H9 (cell line): ENCODE measurements around the gene FGF9. TPM values are rescaled to one million over a fixed set of nuclear protein-coding genes. Genes with fewer than 3 reads are reported as not detected.

Experiments
- DNase-seq: peaks from one replicate; pipeline ENCODE4 v3.0.0-alpha.2; 2017
- H2AFZ ChIP-seq: one replicate; pipeline ENCODE4 v1.6.1; 2013; ENCODE audit warnings: mild to moderate bottlenecking, low read length, control low read depth, moderate library complexity
- H2AK5ac ChIP-seq: 2 replicates; pipeline ENCODE4 v1.6.1; 2013; ENCODE audit warnings: low read length, control low read depth, mixed read lengths; ENCODE audit not compliant: insufficient read length
- H2BK120ac ChIP-seq: one replicate; pipeline ENCODE4 v1.6.1; 2013; ENCODE audit warnings: low read depth, mild to moderate bottlenecking, low read length, control low read depth, inconsistent platforms; ENCODE audit not compliant: poor library complexity, severe bottlenecking
- H2BK12ac ChIP-seq: 2 replicates; pipeline ENCODE4 v1.6.1; 2013; ENCODE audit warnings: low read length, control low read depth, mixed read lengths, low read depth; ENCODE audit not compliant: insufficient read length
- H2BK15ac ChIP-seq: 2 replicates; pipeline ENCODE4 v1.6.1; 2013; ENCODE audit warnings: low read depth, low read length, control low read depth
- H2BK20ac ChIP-seq: one replicate; pipeline ENCODE4 v1.6.1; 2013; ENCODE audit warnings: low read depth, mild to moderate bottlenecking, low read length, control low read depth, inconsistent platforms; ENCODE audit not compliant: poor library complexity, severe bottlenecking
- H2BK5ac ChIP-seq: 2 replicates; pipeline ENCODE4 v1.6.1; 2013; ENCODE audit warnings: low read length, control low read depth, mixed read lengths; ENCODE audit not compliant: insufficient read length
- H3K14ac ChIP-seq: 2 replicates; pipeline ENCODE4 v1.6.1; 2013; ENCODE audit warnings: low read length, control low read depth; ENCODE audit not compliant: insufficient read depth
- H3K18ac ChIP-seq: 2 replicates; pipeline ENCODE4 v1.6.1; 2013; ENCODE audit warnings: low read depth, mild to moderate bottlenecking, mixed read lengths, low read length, control low read depth; ENCODE audit not compliant: insufficient read length
- H3K23ac ChIP-seq: 2 replicates; pipeline ENCODE4 v1.6.1; 2013; ENCODE audit warnings: low read length, control low read depth, mixed read lengths, low read depth; ENCODE audit not compliant: insufficient read length
- H3K23me2 ChIP-seq: 2 replicates; pipeline ENCODE4 v1.6.1; 2013; ENCODE audit warnings: low read depth, mild to moderate bottlenecking, mixed read lengths, low read length, control low read depth; ENCODE audit not compliant: insufficient read length, poor library complexity, severe bottlenecking
- H3K27ac ChIP-seq: 2 replicates; pipeline ENCODE4 v1.5.1; 2013; ENCODE audit warnings: low read length, control low read depth, mixed read lengths, low read depth; ENCODE audit not compliant: insufficient read length
- H3K27me3 ChIP-seq: 2 replicates; pipeline ENCODE4 v1.6.1; 2013; ENCODE audit warnings: low read length, control low read depth, inconsistent platforms; ENCODE audit not compliant: insufficient read depth
- H3K4ac ChIP-seq: 2 replicates; pipeline ENCODE4 v1.6.1; 2013; ENCODE audit warnings: low read depth, mild to moderate bottlenecking, control low read depth, inconsistent platforms, low read length, moderate library complexity
- H3K4me1 ChIP-seq: 2 replicates; pipeline ENCODE4 v1.6.1; 2013; ENCODE audit warnings: low read length, control low read depth, inconsistent platforms; ENCODE audit not compliant: insufficient read depth
- H3K4me2 ChIP-seq: 2 replicates; pipeline ENCODE4 v1.6.1; 2013; ENCODE audit warnings: low read length, control low read depth, mixed read lengths; ENCODE audit not compliant: insufficient read length, insufficient read depth
- H3K56ac ChIP-seq: 2 replicates; pipeline ENCODE4 v1.6.1; 2013; ENCODE audit warnings: low read depth, mild to moderate bottlenecking, mixed read lengths, low read length, control low read depth; ENCODE audit not compliant: insufficient read length
- H3K79me1 ChIP-seq: 2 replicates; pipeline ENCODE4 v1.6.1; 2013; ENCODE audit warnings: low read depth, mild to moderate bottlenecking, moderate library complexity, low read length, control low read depth, inconsistent platforms; ENCODE audit not compliant: insufficient read depth, poor library complexity, severe bottlenecking
- H3K79me2 ChIP-seq: 2 replicates; pipeline ENCODE4 v1.6.1; 2013; ENCODE audit warnings: low read length, control low read depth, inconsistent platforms; ENCODE audit not compliant: insufficient read depth
- H3K9ac ChIP-seq: 2 replicates; pipeline ENCODE4 v1.6.1; 2013; ENCODE audit warnings: low read length, control low read depth, mixed read lengths; ENCODE audit not compliant: insufficient read length; ENCODE audit errors: extremely low read depth
- H3K9me3 ChIP-seq: one replicate; pipeline ENCODE4 v1.6.1; 2013; ENCODE audit warnings: low read depth, low read length, inconsistent platforms; ENCODE audit not compliant: control insufficient read depth
- H3T11ph ChIP-seq: one replicate; pipeline ENCODE4 v1.6.1; 2013; ENCODE audit warnings: mild to moderate bottlenecking, low read length, control low read depth, inconsistent platforms
- H4K20me1 ChIP-seq: one replicate; pipeline ENCODE4 v1.6.1; 2013; ENCODE audit not compliant: control insufficient read depth, insufficient read length, insufficient read depth
- H4K5ac ChIP-seq: 2 replicates; pipeline ENCODE4 v1.6.1; 2013; ENCODE audit warnings: low read depth, mild to moderate bottlenecking, mixed read lengths, low read length, control low read depth; ENCODE audit not compliant: insufficient read length
- H4K8ac ChIP-seq: replicated peaks from 2 replicates; pipeline ENCODE4 v1.6.1; 2013; ENCODE audit warnings: low read length, control low read depth, mixed read lengths, low read depth; ENCODE audit not compliant: insufficient read length
- H4K91ac ChIP-seq: 2 replicates; pipeline ENCODE4 v1.6.1; 2013; ENCODE audit warnings: low read depth, mild to moderate bottlenecking, moderate library complexity, mixed read lengths, low read length, control low read depth; ENCODE audit not compliant: insufficient read length
- H3K27ac Mint-ChIP-seq, 3 experiments: 2 replicates in 2 of 3; 3 replicates in 1 of 3; pipeline ENCODE4 v1.8.0; 2020 to 2021; ENCODE audit warnings: mixed read lengths in 3 of 3, mild to moderate bottlenecking in 1 of 3, moderate library complexity in 1 of 3
- H3K27me3 Mint-ChIP-seq: 2 replicates; pipeline ENCODE4 v1.8.0; 2021; ENCODE audit warnings: low read depth, mild to moderate bottlenecking, moderate library complexity, mixed read lengths
- H3K36me3 Mint-ChIP-seq, 3 experiments: 2 replicates in 2 of 3; 3 replicates in 1 of 3; pipeline ENCODE4 v1.8.0; 2020 to 2021; ENCODE audit warnings: low read depth in 3 of 3, mixed read lengths in 3 of 3; ENCODE audit not compliant: insufficient read depth in 1 of 3
- H3K4me1 Mint-ChIP-seq, 2 experiments: 2 replicates each; pipeline ENCODE4 v1.8.0; 2020; ENCODE audit warnings: mixed read lengths in 2 of 2
- H3K4me3 Mint-ChIP-seq, 2 experiments: 2 replicates in 1 of 2; 3 replicates in 1 of 2; pipeline ENCODE4 v1.8.0; 2020 to 2021; ENCODE audit warnings: mild to moderate bottlenecking in 2 of 2, mixed read lengths in 2 of 2, moderate library complexity in 1 of 2
- H3K9me3 Mint-ChIP-seq, 2 experiments: 2 replicates in 1 of 2; 3 replicates in 1 of 2; pipeline ENCODE4 v1.8.0; 2020; ENCODE audit warnings: mild to moderate bottlenecking in 2 of 2, mixed read lengths in 2 of 2, moderate library complexity in 1 of 2
- WGBS: extraction: QIAGEN DNeasy Blood & Tissue Kit; methylation state at CpG from one replicate; pipeline ENCODE4 v1.1.7; 2013; ENCODE audit warnings: missing lambda C conversion rate, low lambda C conversion rate, mixed read lengths; ENCODE audit not compliant: insufficient read length; ENCODE audit errors: extremely low coverage; 5-methylcytosine and 5-hydroxymethylcytosine counted together
- total RNA-seq: library from RNA; stranded (reverse); gene quantifications from 2 replicates; pipeline ENCODE4 v1.2.1, GENCODE V29; 2021
- TF ChIP-seq, protein P1 (sequence below): fragments of 200-600 bp; sonication (generic); conservative IDR thresholded peaks from 3 replicates; pipeline ENCODE4 v1.8.0; 2021; ENCODE audit warnings: antibody characterized with exemption, mild to moderate bottlenecking

Gene FGF9
- total RNA-seq, 1 experiment from 2014 or later = 0.22 TPM

DNA sequence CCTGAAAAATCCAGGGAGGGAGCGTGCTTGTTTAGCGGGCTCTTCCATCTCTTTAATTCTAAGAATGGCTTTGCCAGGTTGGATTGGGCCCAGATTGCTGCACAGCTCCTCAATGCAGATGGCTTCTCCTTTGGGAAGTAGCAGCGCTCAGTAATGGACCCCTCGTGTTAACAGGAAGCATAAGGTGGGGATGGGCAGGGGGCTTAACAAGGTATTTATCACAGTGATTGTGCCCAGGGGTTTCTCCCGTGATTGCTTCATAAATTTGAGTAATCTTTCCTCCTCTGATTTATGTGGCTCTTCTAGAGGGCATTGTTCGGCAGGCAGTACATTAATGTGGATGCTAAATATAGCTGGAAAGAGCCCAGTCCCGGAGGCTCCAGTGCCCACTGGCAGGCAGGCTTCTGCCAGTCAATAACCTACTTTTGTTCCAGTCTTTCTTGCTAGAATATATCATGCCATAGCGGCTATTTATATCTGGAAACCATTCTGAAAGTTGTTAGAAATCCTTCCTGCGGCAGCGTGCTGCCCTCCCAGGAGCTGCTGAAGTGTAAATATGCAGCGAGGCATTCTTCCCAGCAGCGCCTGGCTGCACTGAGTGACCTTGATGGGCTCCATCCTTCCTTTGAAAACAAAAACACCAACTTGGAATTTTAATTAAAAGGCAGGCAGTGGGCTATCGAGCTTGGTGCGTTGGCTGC is 65.0 kb downstream of the FGF9 start:
- H3K79me2 ChIP-seq = no peaks in the 10 kb centered on the region
- Mint-ChIP-seq H3K4me3 (no peak overlapping the region), H3K27me3 (peaks cover 2% of the 10 kb centered on the region; the same call in 1 of the 2 replicates), H3K9me3 (peaks cover 4% of the 10 kb centered on the region in 2 experiments; a peak in 4 of 5 replicates), H3K4me1 (peaks cover 3 to 4% of the 10 kb centered on the region in 2 experiments; a peak in 3 of 4 replicates), H3K36me3 (peaks cover 0 to 2% (median 0%) of the 10 kb centered on the region in 3 experiments; a peak in 2 of 7 replicates), H3K27ac (no peak overlapping the region)
- H3K4ac ChIP-seq = no peak overlapping the region
- no peak overlapping the region for H3K23ac ChIP-seq
- H3T11ph ChIP-seq = no peak overlapping the region
- no peak for DNase-seq
- H2AFZ ChIP-seq = no peak overlapping the region
- no peaks in the 10 kb centered on the region for H3K23me2 ChIP-seq
- H4K91ac ChIP-seq = no peak overlapping the region
- H4K8ac ChIP-seq = no peak overlapping the region
- H3K56ac ChIP-seq = no peak overlapping the region
- no peaks in the 10 kb centered on the region for H3K79me1 ChIP-seq
- no peak overlapping the region for H2BK120ac ChIP-seq
- WGBS = no CpG with 5 or more reads among the region's 14 CpGs
- H3K9me3 ChIP-seq = no peaks in the 10 kb centered on the region
- H4K20me1 ChIP-seq = no peaks in the 10 kb centered on the region
- no peak overlapping the region for H2BK15ac ChIP-seq
- H3K27ac ChIP-seq = no peak overlapping the region
- H4K5ac ChIP-seq = no peak overlapping the region
- no peak overlapping the region for H2BK12ac ChIP-seq
- H2AK5ac ChIP-seq = no peak overlapping the region
- no peak overlapping the region for H3K9ac ChIP-seq
- no peak overlapping the region for H3K14ac ChIP-seq
- H2BK20ac ChIP-seq = no peak overlapping the region
- no peak overlapping the region for H2BK5ac ChIP-seq
- no peak overlapping the region for H3K18ac ChIP-seq
- TF ChIP-seq, protein P1, sequence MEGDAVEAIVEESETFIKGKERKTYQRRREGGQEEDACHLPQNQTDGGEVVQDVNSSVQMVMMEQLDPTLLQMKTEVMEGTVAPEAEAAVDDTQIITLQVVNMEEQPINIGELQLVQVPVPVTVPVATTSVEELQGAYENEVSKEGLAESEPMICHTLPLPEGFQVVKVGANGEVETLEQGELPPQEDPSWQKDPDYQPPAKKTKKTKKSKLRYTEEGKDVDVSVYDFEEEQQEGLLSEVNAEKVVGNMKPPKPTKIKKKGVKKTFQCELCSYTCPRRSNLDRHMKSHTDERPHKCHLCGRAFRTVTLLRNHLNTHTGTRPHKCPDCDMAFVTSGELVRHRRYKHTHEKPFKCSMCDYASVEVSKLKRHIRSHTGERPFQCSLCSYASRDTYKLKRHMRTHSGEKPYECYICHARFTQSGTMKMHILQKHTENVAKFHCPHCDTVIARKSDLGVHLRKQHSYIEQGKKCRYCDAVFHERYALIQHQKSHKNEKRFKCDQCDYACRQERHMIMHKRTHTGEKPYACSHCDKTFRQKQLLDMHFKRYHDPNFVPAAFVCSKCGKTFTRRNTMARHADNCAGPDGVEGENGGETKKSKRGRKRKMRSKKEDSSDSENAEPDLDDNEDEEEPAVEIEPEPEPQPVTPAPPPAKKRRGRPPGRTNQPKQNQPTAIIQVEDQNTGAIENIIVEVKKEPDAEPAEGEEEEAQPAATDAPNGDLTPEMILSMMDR = no peak
- no peak overlapping the region for H3K4me2 ChIP-seq
- peaks cover 5% of the 10 kb centered on the region; the same call in 1 of the 2 replicates for H3K4me1 ChIP-seq
- H3K27me3 ChIP-seq = no peaks in the 10 kb centered on the region
